Activated T-cell treated with anti-CD3 and anti-CD28 coated beads, Interleukin-2, amount 50 U/mL, for 4 hours (primary cell): ENCODE measurements around the gene SLCO2A1. TPM values are rescaled to one million over a fixed set of nuclear protein-coding genes. Genes with fewer than 3 reads are reported as not detected.

ENCODE experiments used
- ATAC-seq, 2 donors: fragments of 200-7000 bp; cut with Tn5 transposase; one replicate each; pipeline ENCODE4 v1.10.0; 2021
- DNase-seq: peaks from one replicate; pipeline ENCODE4 v3.0.0-alpha.2; 2020
- H3K27me3 Mint-ChIP-seq: one replicate; pipeline ENCODE4 v1.8.0; 2021; ENCODE audit warnings: low read depth, mixed read lengths
- H3K36me3 Mint-ChIP-seq: one replicate; pipeline ENCODE4 v1.8.0; 2022; ENCODE audit warnings: mixed read lengths; ENCODE audit not compliant: insufficient read depth
- H3K4me1 Mint-ChIP-seq: one replicate; pipeline ENCODE4 v1.8.0; 2021; ENCODE audit warnings: low read depth, mixed read lengths
- H3K4me3 Mint-ChIP-seq: one replicate; pipeline ENCODE4 v1.8.0; 2021; ENCODE audit warnings: mild to moderate bottlenecking, moderate library complexity, mixed read lengths
- H3K9me3 Mint-ChIP-seq: one replicate; pipeline ENCODE4 v1.8.0; 2021; ENCODE audit warnings: mixed read lengths
- total RNA-seq, 3 donors: library from RNA; stranded (reverse); gene quantifications; one replicate each; pipeline ENCODE4 v1.2.1, GENCODE V29; 2021

Gene SLCO2A1
- total RNA-seq, 3 donors from 2014 or later: 0.08 to 0.15 TPM; not detected in 1

DNA sequence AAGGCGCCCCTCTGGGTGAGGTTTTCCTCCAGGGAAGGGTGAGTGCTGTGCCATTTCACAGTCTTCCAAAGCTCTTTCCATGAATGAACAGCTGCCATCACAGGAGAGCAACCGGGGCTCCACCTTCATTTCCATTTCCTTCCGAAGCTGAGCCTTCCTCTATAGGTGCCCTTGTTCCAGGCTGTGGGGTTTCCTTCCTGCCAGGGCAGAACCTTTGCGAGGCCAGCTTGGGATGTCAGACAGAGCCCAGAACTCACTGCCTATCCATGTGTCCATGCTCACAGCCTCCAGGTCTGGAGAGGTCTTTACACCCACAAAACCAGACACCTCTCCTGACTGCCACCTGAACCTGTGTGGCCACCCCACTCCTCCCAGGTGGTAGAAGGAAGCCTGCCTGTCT lies 49.2 kb downstream of the SLCO2A1 start:
- Mint-ChIP-seq H3K9me3 (no peaks in the 10 kb centered on the region), H3K4me1 (no peaks in the 10 kb centered on the region), H3K27me3 (peaks cover 3% of the 10 kb centered on the region), H3K36me3 (no peaks in the 10 kb centered on the region), H3K4me3 (no peak overlapping the region)
- no peak for DNase-seq
- no peak for ATAC-seq

DNA sequence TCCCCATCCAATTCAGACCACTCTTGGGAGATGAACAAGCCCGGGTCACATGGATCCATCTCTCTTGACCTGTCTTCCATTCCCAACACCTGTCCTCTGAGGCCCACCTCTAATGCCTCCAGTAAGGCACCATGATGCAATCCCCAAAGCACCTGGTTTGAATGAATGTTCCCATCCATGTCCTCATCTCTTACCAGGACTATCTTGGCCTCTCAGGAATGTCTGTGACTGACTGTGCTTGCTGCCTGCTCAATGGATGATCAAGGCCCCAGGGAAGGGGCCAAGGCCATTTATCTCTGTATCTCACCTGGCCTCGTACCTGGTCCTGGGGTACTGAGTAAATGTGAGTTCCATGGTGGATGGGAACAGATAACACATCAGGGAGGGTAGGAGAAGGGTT lies 49.7 kb downstream of the SLCO2A1 start:
- Mint-ChIP-seq H3K4me1 (no peaks in the 10 kb centered on the region), H3K4me3 (no peak overlapping the region), H3K27me3 (peaks cover 3% of the 10 kb centered on the region), H3K36me3 (no peaks in the 10 kb centered on the region), H3K9me3 (no peaks in the 10 kb centered on the region)
- DNase-seq (no peak), ATAC-seq (no peak)

DNA sequence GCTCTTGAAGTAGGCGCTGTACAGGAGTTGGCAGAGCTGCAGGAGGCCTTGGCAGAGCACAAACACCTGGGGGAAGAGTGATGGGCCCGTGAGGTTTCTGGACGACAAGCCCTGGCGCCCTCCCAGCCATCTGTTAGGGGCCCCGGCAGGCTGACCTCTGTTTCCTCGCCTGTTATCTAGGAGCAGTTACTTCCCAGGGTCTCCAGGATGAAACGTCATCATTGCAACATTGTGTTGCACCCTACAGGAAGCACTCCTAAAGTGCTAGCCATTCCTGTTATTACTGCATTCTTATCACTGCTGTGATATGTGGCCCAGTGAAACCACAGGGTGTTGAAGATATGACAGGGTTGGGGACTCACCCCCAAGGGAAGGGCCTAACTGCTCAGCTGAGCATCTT lies 50.2 kb downstream of the SLCO2A1 start:
- H3K27me3 Mint-ChIP-seq: peaks cover 3% of the 10 kb centered on the region
- H3K9me3 Mint-ChIP-seq: no peaks in the 10 kb centered on the region
- H3K4me3 Mint-ChIP-seq: no peak overlapping the region
- H3K4me1 Mint-ChIP-seq: no peaks in the 10 kb centered on the region
- no peak for DNase-seq
- no peaks in the 10 kb centered on the region for H3K36me3 Mint-ChIP-seq
- no peak for ATAC-seq

DNA sequence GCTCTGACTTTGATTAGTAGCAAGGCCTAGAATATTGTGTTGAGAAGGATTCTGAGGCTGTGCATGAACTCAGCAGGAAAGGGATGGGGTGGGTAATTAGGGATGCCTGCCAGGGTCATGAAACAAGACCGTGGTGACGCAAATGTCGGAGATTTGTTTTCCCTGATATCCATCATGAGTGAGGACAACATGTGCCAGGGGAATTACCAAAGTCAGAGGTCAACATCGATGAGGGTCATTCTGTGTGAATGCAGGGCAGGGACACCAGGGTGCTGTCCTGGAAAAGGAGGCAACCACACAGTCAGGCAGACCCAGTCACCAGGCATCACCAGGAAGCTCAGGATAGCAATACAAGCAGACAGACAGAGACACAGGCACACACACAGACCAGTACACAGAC lies 52.2 kb downstream of the SLCO2A1 start:
- Mint-ChIP-seq H3K27me3 (peaks cover 3% of the 10 kb centered on the region), H3K9me3 (no peaks in the 10 kb centered on the region), H3K4me1 (no peaks in the 10 kb centered on the region), H3K36me3 (no peaks in the 10 kb centered on the region), H3K4me3 (no peak overlapping the region)
- DNase-seq: no peak
- ATAC-seq: no peak

DNA sequence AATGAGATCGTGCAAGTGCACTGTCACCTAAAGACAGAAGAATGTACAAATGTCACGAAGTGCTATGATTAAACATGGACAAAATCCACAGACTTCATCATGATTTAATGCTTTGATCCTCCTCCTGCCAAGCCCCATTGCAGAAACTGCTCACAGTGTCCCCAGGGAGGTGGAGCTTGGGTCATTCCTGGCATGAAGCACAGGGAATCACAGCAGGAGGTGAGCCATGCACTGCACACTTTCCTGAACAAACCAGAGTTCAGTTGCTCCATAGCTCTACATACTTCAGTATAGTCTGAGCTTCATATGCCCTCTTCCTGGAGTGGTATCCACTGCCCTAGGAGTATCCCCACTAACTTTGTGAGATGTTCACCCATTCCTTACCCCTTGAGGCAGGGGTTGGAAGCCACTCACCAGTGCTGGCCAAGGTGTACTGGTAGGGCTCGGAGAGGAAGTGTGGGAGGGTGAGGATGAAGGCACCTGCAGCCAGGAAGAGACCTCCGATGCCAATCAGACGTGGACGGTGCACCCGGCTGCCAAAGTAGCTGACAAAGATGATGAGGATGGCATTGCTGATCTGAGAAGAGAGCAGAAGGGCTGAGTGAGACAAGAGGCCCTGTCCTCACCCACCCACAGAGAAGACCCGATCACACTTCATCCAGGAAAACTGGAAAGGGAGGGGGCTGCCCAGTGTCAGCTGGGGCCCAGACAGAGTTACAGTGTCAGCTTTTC lies 56.3 kb downstream of the SLCO2A1 start:
- Mint-ChIP-seq H3K27me3 (peaks cover under 1% of the 10 kb centered on the region), H3K4me3 (no peak overlapping the region), H3K9me3 (peaks cover 6% of the 10 kb centered on the region), H3K36me3 (no peaks in the 10 kb centered on the region), H3K4me1 (no peaks in the 10 kb centered on the region)
- no peak for ATAC-seq
- no peak for DNase-seq

DNA sequence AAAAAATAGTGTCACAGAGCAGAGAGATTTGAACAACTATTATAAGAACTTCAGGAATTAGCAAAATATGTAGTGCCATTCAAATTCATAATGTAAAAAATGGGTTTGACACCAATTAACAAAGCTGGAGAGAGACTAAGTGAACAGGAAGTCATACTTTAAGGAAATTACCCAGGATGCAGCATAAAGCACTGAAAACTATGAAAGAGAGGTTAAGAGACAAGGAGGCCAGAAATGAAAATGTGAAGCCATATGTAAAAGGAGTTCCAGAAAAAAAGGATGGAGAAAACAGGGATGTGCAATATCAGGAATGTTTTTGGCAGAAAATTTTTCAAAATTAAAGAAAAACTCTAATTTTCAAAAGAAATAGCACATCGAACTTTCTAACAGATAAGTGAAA lies 57.6 kb downstream of the SLCO2A1 start:
- no peak for DNase-seq
- Mint-ChIP-seq H3K4me3 (no peak overlapping the region), H3K9me3 (peaks cover 6% of the 10 kb centered on the region), H3K4me1 (no peaks in the 10 kb centered on the region), H3K36me3 (no peaks in the 10 kb centered on the region), H3K27me3 (peaks cover 5% of the 10 kb centered on the region)
- no peak for ATAC-seq

DNA sequence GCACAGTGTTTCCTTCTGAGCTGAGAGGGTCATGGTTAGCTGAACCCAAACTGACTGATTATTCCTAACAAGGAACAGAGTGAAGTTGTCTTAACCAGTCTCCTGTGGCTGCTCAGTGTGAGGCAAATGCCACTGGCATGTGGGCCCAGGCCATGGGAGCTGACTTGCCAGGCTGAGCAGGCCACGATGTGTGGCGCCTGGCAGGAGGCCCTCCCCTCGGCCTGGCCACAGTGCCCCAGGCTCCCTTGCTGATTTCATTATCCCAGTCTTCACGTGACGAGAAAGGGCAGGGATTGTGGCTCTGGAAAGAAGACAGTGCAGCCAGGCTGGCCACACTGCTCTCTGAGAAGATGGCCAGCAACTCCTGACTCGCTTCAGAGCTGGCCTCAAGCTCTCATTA lies 58.8 kb downstream of the SLCO2A1 start:
- DNase-seq (no peak), ATAC-seq (no peak)
- Mint-ChIP-seq H3K4me1 (no peaks in the 10 kb centered on the region), H3K4me3 (no peak overlapping the region), H3K36me3 (no peaks in the 10 kb centered on the region), H3K9me3 (peaks cover 6% of the 10 kb centered on the region), H3K27me3 (peaks cover 5% of the 10 kb centered on the region)

DNA sequence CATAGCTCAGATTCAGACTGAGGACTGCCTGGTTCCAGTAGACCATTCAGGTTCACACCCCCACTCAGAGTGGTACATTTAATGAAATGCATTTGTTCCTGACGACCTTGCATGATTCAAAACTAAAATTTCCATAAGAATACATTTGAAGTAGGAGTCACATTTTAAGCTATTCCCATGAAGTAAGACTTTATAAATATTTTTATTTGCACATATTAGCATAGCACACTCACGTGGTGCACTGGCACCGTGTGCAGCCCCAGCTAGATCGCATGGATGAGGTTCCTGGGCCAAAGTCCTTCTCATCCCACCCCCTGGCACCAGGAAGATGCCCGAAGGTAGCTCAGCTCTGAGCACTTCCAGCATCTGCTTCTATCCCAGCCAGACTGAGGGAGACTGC lies 59.4 kb downstream of the SLCO2A1 start:
- H3K27me3 Mint-ChIP-seq: peaks cover 5% of the 10 kb centered on the region
- no peak for DNase-seq
- H3K9me3 Mint-ChIP-seq: peaks cover 6% of the 10 kb centered on the region
- ATAC-seq: no peak
- no peaks in the 10 kb centered on the region for H3K4me1 Mint-ChIP-seq
- no peaks in the 10 kb centered on the region for H3K36me3 Mint-ChIP-seq
- no peak overlapping the region for H3K4me3 Mint-ChIP-seq

DNA sequence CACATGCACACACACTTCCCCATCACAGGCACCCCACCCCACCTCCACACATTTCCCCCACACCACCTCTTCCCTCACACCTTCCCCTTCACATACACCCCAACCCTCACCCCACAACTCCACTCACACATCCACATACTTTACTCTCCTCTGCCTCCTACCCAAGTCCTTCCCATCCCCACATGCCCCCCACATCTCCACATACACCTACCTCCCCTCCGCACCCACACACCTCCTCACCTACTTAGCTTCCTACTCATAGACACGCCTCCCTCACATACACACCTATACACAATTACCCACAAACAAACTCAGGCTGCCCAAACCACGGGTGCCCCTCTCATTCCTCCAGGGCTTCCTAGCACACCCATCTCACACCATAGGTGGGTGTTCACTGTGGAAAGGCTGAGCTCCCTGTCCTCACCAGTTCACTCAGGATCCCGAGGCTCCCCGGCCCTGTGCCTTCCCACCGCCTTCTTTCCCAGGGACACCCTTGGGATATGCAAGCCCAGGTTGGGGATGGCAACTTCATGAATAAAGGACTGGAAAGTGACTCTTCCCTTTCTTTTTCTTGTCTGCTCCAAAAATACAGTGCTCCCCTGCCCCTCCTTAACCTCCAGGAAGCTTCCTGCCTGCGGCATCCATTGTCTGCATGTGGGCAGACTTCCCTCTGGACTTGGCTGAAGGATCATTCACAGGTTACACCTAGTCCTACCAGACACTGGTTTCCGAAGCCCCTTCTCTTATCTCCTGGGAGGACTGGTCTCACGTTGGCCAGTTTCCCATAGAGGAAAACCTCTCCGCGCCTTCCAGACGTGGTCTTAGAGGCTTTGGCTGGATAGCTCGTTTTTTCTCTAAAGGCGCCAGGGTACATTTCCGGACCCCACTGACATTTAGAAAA lies 61.5 kb downstream of the SLCO2A1 start:
- H3K9me3 Mint-ChIP-seq: peaks cover 6% of the 10 kb centered on the region
- H3K27me3 Mint-ChIP-seq: peaks cover 5% of the 10 kb centered on the region
- H3K4me1 Mint-ChIP-seq: no peaks in the 10 kb centered on the region
- no peaks in the 10 kb centered on the region for H3K36me3 Mint-ChIP-seq
- no peak for DNase-seq
- H3K4me3 Mint-ChIP-seq: no peak overlapping the region
- ATAC-seq: no peak

DNA sequence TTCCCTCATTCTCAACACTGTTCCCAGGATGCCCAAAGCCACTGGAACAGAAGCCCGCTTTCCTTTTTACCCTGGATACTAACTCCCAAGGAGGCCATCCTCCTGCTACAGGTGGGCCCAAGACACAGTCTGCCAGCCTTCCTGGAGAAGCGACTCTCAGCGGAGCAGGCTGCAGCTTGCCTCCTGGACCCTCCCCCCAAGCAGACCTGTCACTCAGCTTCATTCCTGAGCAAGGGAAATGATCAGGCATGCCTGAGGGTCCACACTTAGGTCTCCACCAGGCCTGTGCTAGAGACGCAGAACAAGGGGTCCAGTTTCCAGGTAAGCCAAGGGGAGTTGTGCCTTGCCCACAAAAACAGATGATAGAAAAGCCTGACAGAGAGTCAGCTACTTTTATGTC lies 62.8 kb downstream of the SLCO2A1 start:
- peaks cover 1% of the 10 kb centered on the region for H3K9me3 Mint-ChIP-seq
- no peaks in the 10 kb centered on the region for H3K4me1 Mint-ChIP-seq
- H3K4me3 Mint-ChIP-seq: no peak overlapping the region
- DNase-seq (no peak), ATAC-seq (no peak)
- peaks cover 5% of the 10 kb centered on the region for H3K27me3 Mint-ChIP-seq
- no peaks in the 10 kb centered on the region for H3K36me3 Mint-ChIP-seq

DNA sequence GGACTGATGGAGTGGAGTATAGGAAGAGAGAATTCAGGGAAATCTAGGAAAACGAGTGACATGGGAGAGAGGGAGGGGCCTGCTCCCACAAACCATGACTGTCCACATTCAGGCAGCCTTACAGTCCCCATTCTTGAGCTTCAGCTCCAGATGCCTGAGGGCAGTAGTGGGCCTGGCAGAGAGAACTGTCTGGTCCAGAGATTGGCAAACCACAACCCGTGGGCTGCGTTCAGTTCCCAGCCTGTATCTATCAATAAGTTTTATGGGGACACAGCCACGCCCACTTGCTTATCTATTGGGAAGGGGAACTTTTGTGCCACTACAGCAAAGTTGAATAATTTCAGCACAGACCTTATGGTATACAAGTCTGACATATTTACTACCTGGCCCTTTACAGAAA lies 63.8 kb downstream of the SLCO2A1 start:
- H3K36me3 Mint-ChIP-seq: no peaks in the 10 kb centered on the region
- no peaks in the 10 kb centered on the region for H3K9me3 Mint-ChIP-seq
- peaks cover 5% of the 10 kb centered on the region for H3K27me3 Mint-ChIP-seq
- no peaks in the 10 kb centered on the region for H3K4me1 Mint-ChIP-seq
- ATAC-seq (no peak), DNase-seq (no peak)
- H3K4me3 Mint-ChIP-seq: no peak overlapping the region

DNA sequence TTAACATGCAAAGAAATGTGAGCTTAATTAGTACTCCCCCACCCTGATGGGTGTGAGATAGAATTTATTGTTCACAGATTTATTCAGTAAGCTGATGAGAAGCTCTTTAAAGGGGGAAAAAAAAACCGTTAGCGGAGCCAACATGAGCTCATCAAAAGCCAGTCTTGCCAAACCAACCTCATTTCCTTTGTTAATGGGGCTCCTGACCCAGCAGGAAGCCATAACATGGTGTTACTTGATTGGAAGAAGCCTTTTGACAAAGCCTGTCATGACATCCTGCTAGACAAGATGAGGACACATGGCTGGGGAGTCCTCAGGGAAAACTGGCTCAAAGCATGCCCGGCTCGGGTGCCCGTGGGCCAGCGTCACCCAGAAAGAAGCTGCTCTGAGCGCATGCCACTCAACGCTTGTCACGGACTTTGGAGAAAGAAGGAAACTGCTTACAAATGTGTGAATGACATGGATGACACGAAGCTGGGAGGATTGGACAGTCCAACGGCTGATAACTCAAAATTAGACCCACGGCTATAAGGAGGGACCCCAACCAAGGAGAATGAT lies 64.6 kb downstream of the SLCO2A1 start:
- ATAC-seq: no peak
- peaks cover 5% of the 10 kb centered on the region for H3K27me3 Mint-ChIP-seq
- H3K4me3 Mint-ChIP-seq: no peak overlapping the region
- no peak for DNase-seq
- no peaks in the 10 kb centered on the region for H3K9me3 Mint-ChIP-seq
- H3K4me1 Mint-ChIP-seq: no peaks in the 10 kb centered on the region
- H3K36me3 Mint-ChIP-seq: no peaks in the 10 kb centered on the region

DNA sequence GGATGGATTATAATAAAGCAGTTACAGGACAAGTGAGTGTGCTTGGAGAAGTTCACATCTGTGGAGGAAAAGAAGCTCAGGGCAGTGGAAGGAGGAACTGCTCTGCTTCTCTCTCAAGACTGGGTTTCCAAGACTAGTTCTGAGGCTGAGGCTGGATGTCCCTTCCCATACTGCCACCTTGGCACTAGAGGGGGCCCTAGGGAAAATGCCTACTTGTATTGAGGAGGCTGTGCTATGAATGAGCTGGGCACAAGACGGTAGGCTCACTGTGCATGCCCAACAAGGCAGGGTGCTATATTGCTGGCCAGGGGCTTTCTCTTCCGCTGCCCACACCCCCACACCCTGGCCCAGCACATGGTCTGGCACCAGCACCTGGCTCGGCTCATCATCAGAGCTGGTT lies 65.2 kb downstream of the SLCO2A1 start:
- Mint-ChIP-seq H3K27me3 (peaks cover 5% of the 10 kb centered on the region), H3K4me1 (no peaks in the 10 kb centered on the region), H3K36me3 (no peaks in the 10 kb centered on the region), H3K9me3 (no peaks in the 10 kb centered on the region), H3K4me3 (no peak overlapping the region)
- DNase-seq: no peak
- no peak for ATAC-seq

DNA sequence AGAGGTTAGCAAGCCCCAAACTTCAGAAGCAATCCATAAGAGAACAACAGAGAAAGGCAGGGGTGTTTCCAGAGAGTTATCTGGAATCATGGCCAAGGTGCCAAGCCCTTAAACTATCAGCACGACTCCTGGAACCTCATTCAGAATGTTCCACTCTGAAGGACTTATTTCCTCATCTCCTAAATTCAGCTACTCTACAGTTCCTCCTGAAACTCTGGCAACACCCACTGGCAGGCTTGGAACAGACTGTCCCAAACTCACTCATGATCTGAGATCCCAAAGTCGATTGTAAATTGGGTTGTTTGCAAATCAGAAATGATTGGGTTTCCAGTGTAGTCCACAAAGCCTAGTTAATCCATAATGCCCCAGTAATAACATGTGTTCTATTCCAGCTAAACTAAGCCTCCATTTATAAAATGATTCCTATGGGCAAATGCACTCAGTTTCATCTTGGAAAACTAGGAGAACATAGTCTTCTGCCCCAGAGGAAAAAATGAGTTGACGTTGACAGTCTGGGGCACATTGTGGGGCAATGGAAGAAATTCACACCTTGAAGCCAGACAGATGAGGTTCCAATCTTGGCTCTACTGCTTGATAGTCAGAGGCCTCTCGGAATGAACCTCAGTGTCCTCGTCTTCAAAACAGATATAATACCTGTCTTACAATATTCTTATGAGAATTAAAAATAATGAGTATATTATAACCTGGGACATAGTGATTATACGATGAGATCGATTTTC lies 65.9 kb downstream of the SLCO2A1 start:
- peaks cover 5% of the 10 kb centered on the region for H3K27me3 Mint-ChIP-seq
- H3K9me3 Mint-ChIP-seq: no peaks in the 10 kb centered on the region
- ATAC-seq (no peak), DNase-seq (no peak)
- no peaks in the 10 kb centered on the region for H3K36me3 Mint-ChIP-seq
- H3K4me1 Mint-ChIP-seq: no peaks in the 10 kb centered on the region
- H3K4me3 Mint-ChIP-seq: no peak overlapping the region
